ENCODE data around the gene TFCP2.

The TFCP2 gene

DNA sequence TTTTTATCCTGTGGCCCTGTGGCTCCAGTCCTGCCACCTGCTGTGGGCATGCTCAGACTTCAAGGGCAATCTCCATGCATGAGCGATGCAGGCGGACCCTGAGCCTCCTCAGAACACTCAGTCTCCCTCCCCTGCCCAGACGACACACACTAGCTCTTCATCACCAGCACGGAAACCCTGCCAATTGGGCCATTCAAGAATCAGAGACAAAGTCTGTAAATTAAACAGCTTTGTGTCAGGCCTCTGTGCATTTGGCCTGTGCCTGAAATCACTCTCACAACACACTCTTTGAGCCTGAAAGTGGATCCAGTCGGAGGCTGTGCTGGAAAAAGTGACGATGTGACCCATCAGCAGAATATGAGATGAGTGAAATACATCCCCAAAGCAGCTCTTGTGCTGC, 32.4 kb upstream of the TFCP2 start:
- no peak overlapping the region for H3K4me3 ChIP-seq (ENCODE audit: low read depth, low read length)
- TF ChIP-seq, protein P1, sequence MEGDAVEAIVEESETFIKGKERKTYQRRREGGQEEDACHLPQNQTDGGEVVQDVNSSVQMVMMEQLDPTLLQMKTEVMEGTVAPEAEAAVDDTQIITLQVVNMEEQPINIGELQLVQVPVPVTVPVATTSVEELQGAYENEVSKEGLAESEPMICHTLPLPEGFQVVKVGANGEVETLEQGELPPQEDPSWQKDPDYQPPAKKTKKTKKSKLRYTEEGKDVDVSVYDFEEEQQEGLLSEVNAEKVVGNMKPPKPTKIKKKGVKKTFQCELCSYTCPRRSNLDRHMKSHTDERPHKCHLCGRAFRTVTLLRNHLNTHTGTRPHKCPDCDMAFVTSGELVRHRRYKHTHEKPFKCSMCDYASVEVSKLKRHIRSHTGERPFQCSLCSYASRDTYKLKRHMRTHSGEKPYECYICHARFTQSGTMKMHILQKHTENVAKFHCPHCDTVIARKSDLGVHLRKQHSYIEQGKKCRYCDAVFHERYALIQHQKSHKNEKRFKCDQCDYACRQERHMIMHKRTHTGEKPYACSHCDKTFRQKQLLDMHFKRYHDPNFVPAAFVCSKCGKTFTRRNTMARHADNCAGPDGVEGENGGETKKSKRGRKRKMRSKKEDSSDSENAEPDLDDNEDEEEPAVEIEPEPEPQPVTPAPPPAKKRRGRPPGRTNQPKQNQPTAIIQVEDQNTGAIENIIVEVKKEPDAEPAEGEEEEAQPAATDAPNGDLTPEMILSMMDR (IDR thresholded peaks at IDR 0.05; ENCODE audit: low read depth, low read length) = no peak
- no peak for DNase-seq (ENCODE audit: low read depth, low spot score)
- in situ Hi-C loops (cut with HindIII; ENCODE audit: low sequenced_read_pairs) = no loop called here

DNA sequence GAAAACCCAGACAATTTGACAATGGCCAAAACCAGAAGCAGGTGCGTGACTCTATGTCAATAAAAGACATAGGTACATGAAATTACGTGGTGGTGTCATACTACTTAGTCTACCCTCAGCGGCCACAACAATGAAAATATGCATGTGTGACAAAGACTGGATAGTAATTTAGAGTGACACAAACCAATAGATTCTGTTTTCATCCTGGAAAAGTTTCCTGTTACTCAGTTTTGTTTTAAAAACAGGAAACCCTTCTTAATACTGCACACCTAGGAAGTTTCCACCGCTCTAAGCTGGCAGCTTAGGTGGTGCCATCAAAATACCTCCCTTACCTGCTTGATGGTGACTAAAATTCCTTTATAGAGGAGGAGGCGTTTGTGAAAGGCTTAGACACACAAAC, 29.8 kb upstream of the TFCP2 start:
- in situ Hi-C loops (cut with HindIII; ENCODE audit: low sequenced_read_pairs) = no loop called here
- DNase-seq (ENCODE audit: low read depth, low spot score) = no peak
- no peak overlapping the region for H3K4me3 ChIP-seq (ENCODE audit: low read depth, low read length)
- TF ChIP-seq, protein P1 (IDR thresholded peaks at IDR 0.05; ENCODE audit: low read depth, low read length) = no peak

DNA sequence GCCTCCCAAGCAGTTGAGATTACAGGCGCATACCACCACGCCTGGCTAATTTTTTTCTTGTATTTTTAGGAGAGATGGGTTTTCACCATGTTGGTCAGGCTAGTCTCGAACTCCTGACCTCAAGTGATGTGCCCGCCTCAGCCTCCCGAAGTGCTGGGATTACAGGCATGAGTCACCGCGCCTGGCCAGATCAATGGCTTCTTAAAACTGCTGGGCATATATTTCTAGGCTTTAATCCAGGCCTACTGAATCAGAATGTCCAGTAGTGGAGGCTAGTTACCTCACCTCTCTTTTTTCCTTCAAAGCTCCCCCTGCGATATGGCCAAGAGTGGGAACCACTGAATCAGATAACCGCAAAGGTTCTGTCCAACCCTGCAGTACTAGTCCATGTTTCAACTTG, 27.9 kb upstream of the TFCP2 start:
- in situ Hi-C loops (cut with HindIII; ENCODE audit: low sequenced_read_pairs) = no loop called here
- no peak for DNase-seq (ENCODE audit: low read depth, low spot score)
- H3K4me3 ChIP-seq (ENCODE audit: low read depth, low read length) = no peak overlapping the region
- TF ChIP-seq, protein P1 (IDR thresholded peaks at IDR 0.05; ENCODE audit: low read depth, low read length) = no peak

DNA sequence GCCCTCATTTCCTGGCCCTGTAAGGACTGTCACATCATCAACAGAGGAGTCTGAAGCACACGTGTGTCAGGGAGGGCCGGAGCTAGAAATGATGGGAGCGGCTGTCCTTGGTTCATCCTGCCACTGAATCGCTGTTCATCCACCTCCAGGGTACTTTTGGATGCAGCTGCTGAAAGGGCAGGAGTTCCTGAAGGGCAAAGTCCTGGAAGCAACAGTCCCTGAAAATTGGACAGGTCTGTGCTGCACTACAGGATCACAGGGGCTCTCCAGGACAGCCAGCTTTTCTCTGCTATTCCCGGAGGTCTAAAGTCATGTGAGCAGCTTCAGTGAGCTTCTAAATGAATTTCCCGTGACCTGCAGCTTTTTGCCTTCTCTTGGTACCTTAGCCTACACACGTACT, 27.2 kb upstream of the TFCP2 start:
- DNase-seq (ENCODE audit: low read depth, low spot score) = no peak
- TF ChIP-seq, protein P1 (IDR thresholded peaks at IDR 0.05; ENCODE audit: low read depth, low read length) = no peak
- no peak overlapping the region for H3K4me3 ChIP-seq (ENCODE audit: low read depth, low read length)
- in situ Hi-C loops (cut with HindIII; ENCODE audit: low sequenced_read_pairs) = no loop called here

DNA sequence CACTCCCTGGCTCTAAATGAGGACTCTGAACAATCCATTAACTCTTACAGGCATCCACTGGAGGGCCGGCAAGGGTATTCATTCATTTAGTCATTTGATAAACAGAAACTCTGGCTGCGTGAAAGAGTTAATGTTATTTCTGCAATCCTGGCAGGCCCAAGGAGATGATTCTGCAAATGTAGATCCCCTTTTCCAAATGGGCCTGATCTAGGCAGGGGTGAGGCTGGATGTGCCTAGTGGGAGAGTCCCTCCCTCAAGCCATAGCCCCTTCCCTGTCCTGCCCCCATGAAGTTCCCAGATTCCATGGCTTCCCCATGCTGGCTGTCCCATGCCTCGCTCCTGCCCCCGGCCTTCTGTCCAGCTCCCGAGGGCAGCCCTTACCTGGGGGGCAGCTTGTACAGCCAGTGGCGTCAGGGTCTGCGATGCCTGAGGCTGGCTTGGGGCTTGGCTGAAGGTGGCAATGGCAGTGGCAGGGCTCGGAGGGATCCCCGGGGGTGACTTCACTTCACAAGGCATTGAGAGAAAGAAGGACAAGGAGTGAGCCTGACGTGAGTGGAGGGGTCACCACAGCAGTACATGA, 26.5 kb upstream of the TFCP2 start:
- TF ChIP-seq, protein P1 (IDR thresholded peaks at IDR 0.05; ENCODE audit: low read depth, low read length) = no peak
- in situ Hi-C loops (cut with HindIII; ENCODE audit: low sequenced_read_pairs) = no loop called here
- no peak overlapping the region for H3K4me3 ChIP-seq (ENCODE audit: low read depth, low read length)
- no peak for DNase-seq (ENCODE audit: low read depth, low spot score)

DNA sequence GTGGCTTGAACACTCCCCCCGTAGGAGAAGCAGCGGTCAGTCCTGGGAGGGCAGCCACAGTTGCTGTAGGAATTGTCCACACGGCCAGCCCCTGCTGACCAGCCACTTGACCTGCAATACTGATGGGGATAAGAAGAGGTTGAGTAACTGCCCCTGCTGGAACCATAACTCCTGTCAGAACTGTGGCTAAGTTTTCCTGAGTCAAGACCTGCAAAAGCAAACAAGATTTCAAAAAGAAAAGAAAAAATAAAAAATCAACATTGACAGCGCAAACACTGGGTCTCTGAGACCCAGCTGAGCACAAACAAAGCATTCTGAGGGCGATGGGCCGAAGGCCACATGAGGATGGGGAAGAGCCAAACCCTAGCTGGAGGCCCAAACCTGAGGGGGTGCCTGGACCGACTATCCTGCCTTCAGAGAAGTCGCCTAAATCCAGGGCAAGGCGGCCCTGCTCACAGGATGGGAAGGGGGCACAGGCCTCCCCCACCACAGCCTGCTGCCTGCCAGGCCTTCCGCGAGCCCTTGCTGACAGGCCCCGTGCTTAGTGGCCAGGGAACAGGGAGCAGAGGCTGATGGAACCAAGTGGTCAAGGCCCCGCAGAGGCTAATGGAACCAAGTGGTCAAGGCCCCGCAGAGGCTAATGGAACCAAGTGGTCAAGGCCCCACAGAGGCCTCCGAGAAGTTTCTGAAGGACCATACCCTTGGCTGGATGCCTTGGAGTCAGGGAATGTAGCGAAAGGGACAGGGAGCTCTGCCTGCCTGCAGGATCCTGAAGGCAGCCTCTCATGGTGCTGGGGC, 25.8 kb upstream of the TFCP2 start:
- TF ChIP-seq, protein P1 (IDR thresholded peaks at IDR 0.05; ENCODE audit: low read depth, low read length) = no peak
- no peak overlapping the region for H3K4me3 ChIP-seq (ENCODE audit: low read depth, low read length)
- in situ Hi-C loops (cut with HindIII; ENCODE audit: low sequenced_read_pairs) = no loop called here
- DNase-seq (ENCODE audit: low read depth, low spot score) = no peak
